HPDE6-E6E7 (cell line): ENCODE results near the gene NBEA.

Experiments used
- DNase-seq: peaks from one replicate; pipeline ENCODE4 v3.0.0; 2011; ENCODE audit warnings: missing footprints; ENCODE audit errors: extremely low spot score

NBEA gene

DNA sequence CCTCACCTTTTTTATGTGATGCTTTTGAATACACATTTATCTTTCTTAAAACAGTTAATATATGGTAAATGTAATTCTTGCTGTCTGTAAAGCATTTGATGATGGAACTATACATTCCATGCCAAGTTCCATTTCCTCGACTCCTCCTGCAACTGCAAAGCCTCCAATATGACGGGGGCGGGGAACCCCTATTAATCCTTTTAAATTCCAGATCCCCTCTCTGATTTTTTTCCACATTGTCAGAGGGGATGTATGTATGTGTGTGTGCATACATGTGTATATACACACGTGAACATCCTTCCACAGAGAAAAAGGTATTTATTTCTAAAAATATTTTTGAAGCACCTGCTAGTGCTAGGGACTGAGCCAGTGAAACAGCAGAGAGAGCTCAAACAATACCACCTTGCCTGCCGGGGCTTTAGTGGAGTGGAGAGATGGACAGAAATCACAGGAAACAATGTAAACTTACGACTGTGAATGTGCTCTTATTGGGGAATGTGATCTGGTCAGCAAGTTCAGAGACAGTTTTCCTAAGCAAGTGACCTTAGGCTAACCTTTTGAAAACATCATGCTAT is 559.7 kb downstream of the NBEA start:
- DNase-seq: no peak

DNA sequence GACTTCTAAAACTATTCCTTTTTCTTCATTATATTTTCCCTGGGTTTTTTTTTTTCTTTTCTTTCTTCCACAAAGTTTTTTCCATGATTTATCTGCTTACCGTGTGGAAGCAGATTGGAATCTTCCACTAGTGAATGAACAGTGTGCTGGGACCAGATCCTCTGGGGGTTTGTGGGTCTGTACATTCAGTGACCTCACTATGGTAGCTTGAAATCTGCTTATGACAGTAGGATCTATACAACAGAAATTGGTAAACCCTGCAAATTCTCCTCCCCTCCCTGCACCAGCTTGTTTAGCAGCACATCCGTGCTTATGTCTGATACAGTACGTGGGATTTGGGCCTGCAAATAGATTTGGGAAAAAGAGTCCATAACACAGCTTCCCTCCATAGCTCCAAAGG is 560.4 kb downstream of the NBEA start:
- DNase-seq: no peak

DNA sequence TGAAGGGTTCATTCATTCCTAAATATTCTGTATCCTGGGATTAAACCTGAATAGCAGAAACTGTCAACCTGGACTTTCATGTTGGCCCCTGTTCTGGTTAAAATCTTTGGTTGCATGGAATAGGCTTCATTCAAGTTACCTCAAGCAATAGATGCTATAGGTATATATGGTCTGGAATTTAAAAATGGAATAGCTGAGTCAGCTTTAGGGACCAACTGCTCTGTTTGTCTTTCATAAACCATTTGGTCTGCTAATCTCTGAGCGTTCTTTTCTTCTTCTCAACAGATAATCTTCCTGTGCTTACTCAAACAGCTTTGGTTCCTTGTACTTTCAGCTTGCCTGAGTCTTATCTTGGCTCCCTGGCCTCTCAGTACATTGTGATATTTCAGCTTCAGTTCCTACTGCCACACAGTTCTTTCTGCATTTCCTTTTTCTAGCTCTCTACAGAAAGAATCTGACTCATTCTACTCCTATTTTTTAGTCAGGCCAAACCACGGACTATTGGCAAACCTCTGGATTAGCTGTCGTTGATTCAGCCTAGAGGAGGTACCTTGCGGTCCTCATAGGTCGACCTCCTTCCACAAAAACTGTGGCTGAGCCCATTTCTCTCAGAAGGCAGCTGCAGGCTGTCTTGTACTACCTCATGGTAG is 570.3 kb downstream of the NBEA start:
- DNase-seq: peak; percentile 29

DNA sequence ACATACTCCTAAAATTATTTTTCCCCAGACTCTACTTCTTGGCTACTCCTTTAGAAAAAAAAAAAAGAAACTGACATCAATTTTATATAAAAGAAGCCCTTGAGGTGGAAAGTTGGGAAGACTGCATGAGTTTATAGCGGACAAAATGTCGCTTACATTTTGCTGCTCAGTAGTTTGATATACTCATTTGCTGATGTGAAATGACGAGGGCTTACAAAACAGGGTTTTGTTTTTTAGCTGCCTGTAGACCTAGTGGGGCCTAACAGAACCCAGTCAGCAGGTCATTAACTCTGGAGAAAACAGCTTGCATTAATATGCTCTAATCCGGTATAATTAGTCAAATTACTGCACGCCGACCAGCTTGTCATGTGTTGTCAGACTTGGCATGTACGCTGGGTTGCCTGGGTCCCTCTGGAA is 572.0 kb downstream of the NBEA start:
- DNase-seq: no peak

DNA sequence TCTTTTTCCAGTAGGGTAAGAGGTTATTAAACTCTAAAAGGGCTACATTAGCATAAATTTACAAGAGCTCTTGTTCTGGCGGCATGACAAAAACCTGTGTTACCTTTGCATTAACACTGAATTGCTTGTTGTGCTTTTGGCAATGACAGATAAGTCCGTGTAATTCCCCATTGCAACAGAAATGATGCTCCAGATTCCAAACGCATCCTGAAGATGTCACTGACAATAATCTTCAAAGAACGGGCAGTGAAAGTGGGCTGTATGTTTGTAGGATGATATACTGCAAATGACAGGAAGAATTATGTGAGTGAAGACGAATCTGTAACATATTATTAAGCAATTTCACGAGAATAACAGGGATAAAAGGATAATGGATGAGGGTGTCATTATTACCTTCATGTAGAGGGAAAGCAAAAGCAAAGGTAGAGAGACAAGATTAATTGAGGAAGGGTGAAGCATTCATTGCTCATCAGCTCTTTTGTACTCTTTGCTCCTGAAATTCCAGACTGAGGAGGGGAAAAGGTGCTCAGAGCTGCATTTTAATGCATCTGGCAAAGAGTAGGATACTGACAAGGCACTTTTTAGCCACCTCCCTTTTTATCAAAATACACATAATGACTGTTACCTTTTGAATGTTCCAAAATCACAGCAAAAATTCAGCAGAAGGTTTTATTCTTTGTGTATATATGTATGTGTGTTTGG is 572.9 kb downstream of the NBEA start:
- DNase-seq: no peak

DNA sequence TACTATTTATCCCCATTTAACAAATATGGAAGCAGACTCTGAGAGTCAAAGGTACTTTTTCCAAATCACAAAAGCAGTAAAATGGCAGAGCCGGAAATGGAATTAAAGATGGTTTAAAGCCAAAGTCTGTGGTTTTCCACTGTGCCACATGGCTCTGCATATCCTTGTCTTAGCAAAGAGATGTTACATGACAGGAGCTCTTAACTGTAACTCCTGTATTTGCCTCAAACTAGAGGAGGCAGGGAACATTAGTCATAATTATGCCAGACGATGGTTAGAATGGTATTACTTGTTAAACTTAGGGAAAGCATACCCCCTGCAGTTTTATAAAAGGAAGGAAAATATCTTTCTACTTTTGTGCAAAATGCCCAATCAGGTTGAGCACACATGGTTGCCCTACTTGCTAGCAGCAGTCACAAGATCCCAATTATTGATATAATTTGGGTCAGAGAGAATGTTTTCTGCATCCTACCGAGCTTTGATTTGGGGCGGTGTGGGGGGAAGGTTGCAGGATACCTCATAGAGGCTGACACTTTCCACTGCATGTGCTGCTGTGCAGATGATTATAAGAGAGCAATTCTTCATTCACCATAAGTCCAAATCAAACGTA is 576.4 kb downstream of the NBEA start:
- DNase-seq: no peak

DNA sequence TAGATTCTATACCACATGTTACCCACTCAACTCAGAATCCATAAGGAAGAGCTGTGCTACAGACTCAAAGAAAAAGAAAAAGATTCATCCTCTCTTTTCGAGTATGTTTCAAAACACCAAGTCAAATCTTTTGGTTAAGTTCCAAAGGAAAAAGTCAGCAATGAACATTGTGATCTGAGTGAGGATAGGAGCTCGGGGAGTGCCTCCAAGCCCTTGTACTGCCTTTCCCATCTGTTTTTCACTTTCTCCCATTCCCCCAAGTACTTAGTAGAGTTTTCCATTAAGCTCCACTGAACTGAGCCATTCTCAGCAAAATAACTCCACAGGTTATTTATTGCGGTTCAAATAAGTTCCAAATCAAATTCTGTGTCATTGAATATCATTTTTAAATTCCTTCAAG is 582.1 kb downstream of the NBEA start:
- DNase-seq: no peak

DNA sequence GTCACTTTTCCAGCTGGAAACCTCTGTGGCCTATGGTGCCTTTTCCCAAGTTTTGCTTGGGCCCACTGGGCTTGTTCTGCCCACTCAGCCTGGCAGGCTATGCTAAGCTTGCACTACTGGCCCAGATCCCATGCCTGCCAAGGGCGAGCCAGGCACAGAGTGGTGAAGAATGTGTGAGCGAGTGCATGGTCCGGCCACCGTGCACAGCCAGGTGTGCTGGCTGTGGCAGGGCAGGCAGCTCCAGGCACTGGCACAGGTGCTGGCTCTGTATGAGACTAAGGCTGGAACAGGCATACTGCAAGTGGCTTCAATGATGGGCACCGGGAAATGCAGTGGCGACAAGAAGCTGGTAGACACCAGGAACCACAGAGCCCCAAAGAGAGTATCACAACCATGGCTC is 584.5 kb downstream of the NBEA start:
- DNase-seq: no peak

DNA sequence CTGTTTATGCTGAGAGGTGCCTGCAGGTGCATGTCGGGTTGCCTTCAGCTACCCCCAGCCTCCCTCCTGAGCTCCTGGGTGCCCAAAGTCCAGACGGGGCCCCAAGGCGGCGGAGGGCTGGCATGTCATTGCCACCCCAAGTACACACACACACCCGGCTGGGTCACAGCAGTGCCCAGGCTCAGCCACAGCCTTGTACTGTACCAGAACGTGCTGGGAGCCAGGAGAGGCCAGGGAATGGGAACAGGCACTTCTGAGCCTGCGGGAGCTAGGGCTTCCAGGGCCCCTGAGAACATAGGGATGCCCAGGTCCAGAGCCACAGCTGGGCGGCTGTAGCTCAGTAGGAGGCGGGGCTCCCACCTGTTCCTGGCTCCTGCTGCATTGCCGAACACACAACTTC is 585.4 kb downstream of the NBEA start:
- DNase-seq: no peak

DNA sequence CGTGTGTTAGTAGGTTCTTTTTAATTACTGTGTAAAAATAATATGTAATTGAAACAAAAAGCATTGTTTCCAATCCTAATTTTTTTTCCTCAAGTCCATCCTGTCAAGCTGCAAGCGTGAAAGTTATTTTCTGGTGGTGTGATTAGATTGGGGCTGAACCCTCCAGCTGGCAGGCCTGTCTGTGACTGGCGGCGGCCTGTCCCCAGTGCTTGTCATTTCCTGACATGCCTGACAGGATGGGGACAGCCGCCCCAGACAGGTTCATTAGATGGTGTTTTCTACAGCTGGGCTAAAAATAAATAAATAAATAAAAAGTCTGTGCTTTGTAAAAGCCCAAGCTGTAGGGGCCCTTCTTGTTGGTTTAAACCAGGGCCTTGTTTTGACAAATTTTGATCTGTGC is 588.1 kb downstream of the NBEA start:
- DNase-seq: no peak

DNA sequence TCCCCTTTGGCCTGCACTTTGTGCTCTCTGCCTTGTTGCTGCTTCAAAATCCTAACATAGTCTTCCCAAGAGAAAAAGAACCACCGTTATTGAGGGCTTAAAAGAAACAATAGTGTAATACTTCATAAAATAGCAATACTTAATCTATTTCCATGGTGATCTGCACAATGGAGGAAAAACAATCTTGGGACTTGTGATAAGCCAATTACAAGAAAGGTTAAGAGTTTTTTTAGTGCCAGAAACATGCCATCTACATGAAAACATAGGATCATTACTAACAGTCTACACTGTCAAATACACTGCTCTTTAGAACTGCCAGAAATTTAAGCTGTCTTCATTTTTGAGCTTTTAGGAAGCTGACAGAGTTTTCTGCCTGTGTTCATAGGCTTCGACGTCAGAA is 588.5 kb downstream of the NBEA start:
- no peak for DNase-seq

DNA sequence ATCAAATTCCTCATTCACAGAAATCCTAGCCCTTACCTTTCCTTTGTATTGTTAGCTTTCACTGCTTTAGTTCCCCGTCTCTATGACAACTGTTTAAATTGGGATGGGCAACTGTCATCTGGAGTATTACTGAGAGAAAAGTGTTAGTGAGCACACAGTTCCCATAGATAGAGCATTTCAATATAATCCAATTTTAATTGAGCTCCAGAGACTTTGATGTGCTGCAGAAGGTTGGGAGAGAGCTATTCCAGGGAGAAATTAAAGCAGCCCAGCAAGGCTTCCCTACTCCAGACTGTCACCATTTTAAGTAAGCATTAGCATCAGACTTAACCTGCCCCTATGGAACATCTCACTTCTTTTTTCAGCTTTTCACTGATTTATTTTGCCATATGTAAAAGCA is 589.5 kb downstream of the NBEA start:
- no peak for DNase-seq

DNA sequence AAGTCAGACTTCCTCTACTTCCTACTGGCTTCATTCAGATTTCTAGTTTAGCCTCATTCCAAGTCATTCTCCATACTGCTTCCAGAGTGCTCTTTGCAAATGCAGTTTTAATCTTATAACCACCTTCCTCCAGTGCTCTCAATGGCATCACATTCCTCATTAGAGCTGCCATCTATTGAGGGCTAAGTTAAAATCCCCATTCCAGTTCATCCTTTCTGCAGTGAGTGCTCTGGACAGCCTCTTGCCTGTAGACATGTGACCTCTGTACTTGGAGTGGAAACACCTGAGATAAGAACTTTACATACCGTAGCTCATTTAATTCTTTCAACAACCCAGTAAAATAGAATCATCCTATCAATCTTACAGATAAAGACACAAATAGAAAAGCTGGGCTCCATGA is 592.3 kb downstream of the NBEA start:
- no peak for DNase-seq

DNA sequence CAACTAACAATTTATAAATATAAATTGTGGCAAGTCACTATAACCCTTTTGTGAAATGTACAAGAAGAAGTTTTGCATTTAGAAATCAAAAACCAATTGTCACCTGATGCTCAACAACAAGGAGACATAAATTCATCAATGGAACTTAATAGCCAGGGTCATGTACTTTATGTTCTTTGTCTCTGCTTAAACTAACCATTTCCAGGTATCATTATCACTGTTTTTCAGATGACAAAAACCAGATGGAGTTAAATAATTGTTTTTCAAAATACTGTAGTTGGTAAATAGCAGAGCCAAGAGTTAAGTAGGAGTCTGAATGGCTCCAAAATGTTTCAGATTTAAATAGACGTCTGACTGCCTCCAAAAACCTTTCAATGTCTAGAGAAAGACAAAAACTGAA is 606.7 kb downstream of the NBEA start:
- DNase-seq: no peak

DNA sequence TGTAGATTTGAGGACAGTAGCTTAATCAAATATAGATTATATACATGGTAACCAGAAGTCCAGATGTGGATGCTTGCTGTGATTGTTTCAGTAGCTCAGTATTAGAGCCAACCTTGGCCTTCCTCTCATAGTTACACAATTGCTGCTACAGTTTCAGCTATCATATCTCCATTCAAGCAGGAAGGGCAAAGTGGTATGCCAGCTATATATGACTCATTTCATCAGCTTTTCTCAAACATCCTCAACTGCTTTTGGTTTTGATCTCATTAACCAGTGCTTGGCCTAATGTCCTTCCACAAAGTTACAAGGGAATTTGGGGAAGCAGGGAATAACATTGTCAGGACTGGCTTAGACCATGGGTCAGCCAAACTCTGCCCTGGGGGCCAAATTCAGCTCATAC is 607.4 kb downstream of the NBEA start:
- DNase-seq: peak; percentile 0

DNA sequence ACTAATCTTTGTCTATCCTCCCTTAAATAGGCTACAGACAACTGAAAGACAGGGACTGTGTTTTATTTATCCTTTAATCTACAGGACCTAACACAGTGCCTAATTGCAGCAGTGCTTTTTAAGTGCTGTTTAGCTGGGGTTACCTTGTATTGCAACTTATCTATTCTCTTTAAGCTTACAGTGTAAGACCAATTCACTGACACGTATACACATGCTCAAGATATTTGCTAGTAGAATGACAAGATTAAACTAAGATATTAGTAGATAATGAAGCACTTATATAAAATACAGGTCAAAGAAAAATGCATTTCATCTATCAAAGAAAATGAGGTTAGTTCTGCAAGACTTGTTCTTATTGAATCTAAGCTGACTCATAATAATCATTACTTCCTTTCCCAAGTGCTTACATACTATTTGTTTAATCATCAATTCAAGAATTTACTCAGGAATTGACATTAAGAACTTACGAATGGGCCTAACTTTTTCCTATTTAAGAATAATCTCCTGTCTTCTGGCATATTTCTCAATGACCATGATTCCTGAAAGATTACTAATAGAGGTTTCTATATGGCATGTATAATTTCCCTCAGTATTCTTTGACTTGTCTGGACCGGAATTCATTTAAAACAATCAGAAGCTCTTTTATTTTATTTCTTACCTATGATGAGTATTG is 610.2 kb downstream of the NBEA start:
- peak; percentile 1 for DNase-seq

DNA sequence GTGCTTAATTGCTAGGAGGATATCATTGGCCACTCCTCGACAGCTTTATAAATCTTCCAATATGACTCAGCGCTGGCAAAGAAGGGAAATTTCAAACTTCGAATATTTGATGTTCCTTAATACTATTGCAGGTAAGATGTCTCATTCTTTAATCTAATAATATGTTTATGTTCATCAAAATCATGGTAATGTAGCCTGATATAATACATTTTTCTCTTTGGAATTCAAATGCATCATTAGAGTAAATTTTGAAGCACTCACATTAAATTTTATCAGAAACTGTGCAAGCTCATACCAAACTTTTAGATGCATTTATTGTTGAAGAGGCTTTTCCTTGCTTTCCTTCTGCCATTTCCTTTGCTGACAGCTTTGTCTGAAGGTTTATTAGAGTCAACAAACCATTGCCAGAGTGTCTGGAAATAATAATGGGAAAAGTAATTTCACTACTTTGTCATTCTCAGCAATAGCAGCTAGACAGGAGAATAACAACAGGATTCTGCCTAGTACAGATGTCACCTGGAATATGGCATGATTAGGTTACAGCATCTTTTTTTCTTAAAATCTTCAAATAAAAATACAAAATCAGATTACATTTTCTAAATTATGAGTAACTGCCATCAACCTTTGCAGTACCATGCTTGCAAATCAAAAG is 613.0 kb downstream of the NBEA start:
- DNase-seq: no peak

DNA sequence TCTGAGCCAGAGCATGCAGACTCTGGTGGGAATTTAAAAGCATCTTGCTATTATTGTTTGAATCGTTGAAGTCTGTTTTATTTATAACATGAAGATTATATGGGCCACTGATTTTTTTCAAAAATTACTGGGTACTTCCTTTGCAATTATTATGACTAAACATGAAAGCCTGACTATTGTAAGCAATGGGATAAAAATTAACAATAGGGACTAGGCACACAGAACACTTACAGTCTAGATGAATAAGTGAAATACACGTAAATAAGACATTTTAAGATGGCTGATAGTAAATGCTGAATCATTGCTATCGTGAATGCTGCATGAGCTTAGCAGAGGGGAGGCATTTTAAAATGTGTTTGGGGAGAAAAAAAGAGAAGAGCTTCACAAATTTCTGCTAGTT is 615.4 kb downstream of the NBEA start:
- DNase-seq: no peak

DNA sequence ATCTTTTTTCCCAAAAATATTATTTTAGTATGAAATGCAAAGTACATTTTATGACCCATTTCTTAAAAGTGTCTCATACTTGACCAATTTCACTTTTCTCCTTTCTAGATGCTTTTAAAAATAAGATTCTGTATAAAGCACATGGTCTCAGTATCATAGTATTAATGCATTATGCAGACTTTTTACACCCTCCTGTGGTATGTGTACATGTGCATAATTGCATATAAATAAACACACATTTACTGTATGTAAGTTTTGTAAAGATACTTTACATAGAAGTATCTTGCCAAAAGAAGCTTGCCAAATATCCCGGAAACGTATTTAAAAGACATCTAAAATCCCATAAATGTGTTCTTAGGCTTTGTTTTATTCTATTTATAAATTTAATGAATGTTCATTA is 619.5 kb downstream of the NBEA start:
- DNase-seq: no peak

DNA sequence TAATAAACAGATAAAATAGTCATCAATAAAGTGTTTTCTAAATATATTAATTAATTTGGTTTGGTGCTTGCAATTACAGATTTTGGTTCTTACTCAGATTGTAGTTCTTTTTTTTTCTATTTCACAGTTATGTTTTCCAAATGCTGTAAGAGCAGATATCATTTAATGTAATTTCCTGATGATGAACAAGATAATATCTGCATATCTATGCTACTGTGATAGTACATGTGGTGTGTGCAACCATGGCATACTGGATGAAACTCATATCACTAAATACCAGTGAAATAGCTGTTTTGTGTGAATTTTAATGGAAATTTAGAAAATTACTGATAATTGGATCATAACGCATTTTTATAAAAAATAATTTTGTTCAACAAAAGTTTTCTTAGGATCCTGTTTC is 623.2 kb downstream of the NBEA start:
- no peak for DNase-seq

DNA sequence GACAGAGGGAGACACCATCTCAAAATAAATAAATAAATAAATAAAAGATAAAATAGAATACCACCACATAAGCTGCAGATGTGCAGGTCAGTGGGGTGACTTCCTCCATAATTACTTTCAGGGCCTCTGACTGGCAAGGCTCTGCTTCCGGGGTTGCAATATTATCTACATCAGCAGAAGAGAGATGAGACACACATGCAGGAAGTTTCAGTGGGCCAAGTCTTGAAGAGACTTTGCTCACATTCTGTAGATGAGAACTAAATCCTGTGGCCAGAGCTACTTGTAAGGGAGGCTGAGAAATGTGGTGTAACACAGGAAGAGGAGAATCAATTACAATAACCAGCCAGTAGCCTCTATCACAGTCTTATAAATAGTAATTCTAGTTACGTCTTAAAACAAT is 624.3 kb downstream of the NBEA start:
- DNase-seq: no peak

DNA sequence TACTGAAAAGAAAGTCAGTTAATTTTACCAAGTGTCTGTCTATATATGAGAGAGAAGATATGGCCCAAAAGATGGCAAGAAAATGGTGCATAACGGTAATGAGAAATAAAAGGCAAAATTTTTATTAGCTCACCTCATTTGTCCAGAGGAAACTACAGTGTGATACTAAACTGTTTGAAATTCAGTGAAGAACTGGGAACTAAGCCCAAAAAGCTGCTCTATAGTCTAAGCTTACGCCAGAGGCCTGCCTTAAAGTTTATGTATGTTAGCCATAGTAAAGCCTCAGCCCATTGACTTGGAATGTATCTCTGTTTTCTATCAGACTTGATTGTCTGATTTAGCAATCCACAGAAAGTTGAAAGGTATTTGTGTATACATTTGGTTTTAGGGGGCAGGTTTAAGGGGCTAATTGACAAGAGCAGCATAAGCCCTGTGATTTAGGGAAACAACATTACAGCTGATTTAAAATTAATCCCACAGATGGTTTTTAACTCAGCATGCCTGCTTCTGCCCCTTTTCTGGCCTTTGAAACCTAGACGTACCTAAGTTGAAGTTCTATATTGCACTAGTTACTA is 625.4 kb downstream of the NBEA start:
- DNase-seq: no peak
